Psoas muscle (tissue), 8 donors: ENCODE measurements around the gene GGCT. TPM values are rescaled to one million over a fixed set of nuclear protein-coding genes. Genes with fewer than 3 reads are reported as not detected.
"Not testable (repeated sequence)": the region's sequence is repeated elsewhere in the genome, so short reads cannot be mapped to it uniquely, and the experiment has no call there.

Experiments
- ATAC-seq, 4 donors: fragments of 200-7000 bp; cut with Tn5 transposase; one replicate each; pipeline ENCODE4 v1.9.1; 2020; ENCODE audit warnings: moderate library complexity in 3 of 4, mild to moderate bottlenecking in 2 of 4
- DNase-seq, 2 donors: peaks; one replicate each; pipeline ENCODE4 v3.0.0-alpha.2; 2020
- H3K27ac ChIP-seq: fragments of 200-600 bp; one replicate; pipeline ENCODE4 v1.8.0; 2022
- H3K27me3 ChIP-seq, 3 donors: fragments of 200-600 bp in 1 of 3; one replicate each; pipeline versions ENCODE4 v1.6.1 to v1.8.0; 2013 to 2022; ENCODE audit warnings: low read length in 2 of 3, mild to moderate bottlenecking in 2 of 3, moderate library complexity in 1 of 3; ENCODE audit not compliant: insufficient read depth in 3 of 3
- H3K36me3 ChIP-seq, 2 donors: fragments of 200-600 bp in 1 of 2; one replicate each; pipeline versions ENCODE4 v1.6.1 to v1.8.0; 2013 to 2022; ENCODE audit warnings: low read depth in 1 of 2, mild to moderate bottlenecking in 1 of 2, moderate library complexity in 1 of 2; ENCODE audit not compliant: insufficient read depth in 1 of 2
- H3K4me1 ChIP-seq: fragments of 200-600 bp; one replicate; pipeline ENCODE4 v1.8.0; 2022
- H3K4me3 ChIP-seq: fragments of 200-600 bp; one replicate; pipeline ENCODE4 v1.8.0; 2022; ENCODE audit warnings: mild to moderate bottlenecking
- H3K9me3 ChIP-seq: fragments of 200-600 bp; one replicate; pipeline ENCODE4 v1.8.0; 2022
- WGBS, 3 donors: extraction: QIAGEN DNeasy Blood & Tissue Kit; methylation state at CpG; one replicate each; pipeline versions ENCODE4 v1.1.6 to v1.1.7; 2013; 5-methylcytosine and 5-hydroxymethylcytosine counted together
- intact Hi-C, 2 donors: fragments of 100-400 bp; cut with DNase I; formaldehyde crosslinking; loops; one replicate each; pipeline versions ENCODE4 v1.11.0 to v1.14.2; 2022
- polyA plus RNA-seq, 3 donors: library from polyadenylated mRNA; stranded (reverse); fragments of 200-250 nt; gene quantifications; one replicate each; pipeline ENCODE4 v1.2.3, GENCODE V29; 2013
- total RNA-seq, 4 donors: library from RNA; stranded (reverse); fragmentation: NEBNext Ultra II Directional in 2 of 4; extraction: Animal tissue kit (Norgen Biotek cat#: 25700) in 2 of 4; gene quantifications; one replicate each; pipeline versions ENCODE4 v1.2.1 to v1.2.4, GENCODE V29; 2021 to 2023
- TF ChIP-seq, protein P1 (sequence below): fragments of 200-600 bp; IDR thresholded peaks from one replicate; pipeline ENCODE4 v1.8.0; 2022; ENCODE audit warnings: antibody characterized with exemption
- donor health status: healthy with polysubstance abuse.
- donor health status: DM: no; HTN: no; CAD: no; lungs with moderate emphysema.
- donor health status: Bipolar disorder and iron deficiency.
- donor health status: healthy.
- donor health status: DM: yes; HTN: yes; CAD: no.
- donor health status: DM: no; HTN: no; CAD: no.
- donor health status: DM: no; HTN: no; CAD: no.
- donor health status: DM: yes; HTN: yes; CAD: no.

The GGCT gene
- total and polyA plus RNA-seq, 7 donors, result 16.2 to 55.7 (median 20.6) TPM

GRCh38 chr7:30491417-30491816 is 13.2 kb downstream of the GGCT start:
- ATAC-seq (no peak), DNase-seq (no peak)
- TF ChIP-seq, protein P1, sequence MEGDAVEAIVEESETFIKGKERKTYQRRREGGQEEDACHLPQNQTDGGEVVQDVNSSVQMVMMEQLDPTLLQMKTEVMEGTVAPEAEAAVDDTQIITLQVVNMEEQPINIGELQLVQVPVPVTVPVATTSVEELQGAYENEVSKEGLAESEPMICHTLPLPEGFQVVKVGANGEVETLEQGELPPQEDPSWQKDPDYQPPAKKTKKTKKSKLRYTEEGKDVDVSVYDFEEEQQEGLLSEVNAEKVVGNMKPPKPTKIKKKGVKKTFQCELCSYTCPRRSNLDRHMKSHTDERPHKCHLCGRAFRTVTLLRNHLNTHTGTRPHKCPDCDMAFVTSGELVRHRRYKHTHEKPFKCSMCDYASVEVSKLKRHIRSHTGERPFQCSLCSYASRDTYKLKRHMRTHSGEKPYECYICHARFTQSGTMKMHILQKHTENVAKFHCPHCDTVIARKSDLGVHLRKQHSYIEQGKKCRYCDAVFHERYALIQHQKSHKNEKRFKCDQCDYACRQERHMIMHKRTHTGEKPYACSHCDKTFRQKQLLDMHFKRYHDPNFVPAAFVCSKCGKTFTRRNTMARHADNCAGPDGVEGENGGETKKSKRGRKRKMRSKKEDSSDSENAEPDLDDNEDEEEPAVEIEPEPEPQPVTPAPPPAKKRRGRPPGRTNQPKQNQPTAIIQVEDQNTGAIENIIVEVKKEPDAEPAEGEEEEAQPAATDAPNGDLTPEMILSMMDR, result no peak
- no peaks in the 10 kb centered on the region for H3K4me1 ChIP-seq
- H3K9me3 ChIP-seq, result peaks cover 7% of the 10 kb centered on the region
- no peaks in the 10 kb centered on the region for H3K27me3 ChIP-seq
- intact Hi-C loops, result no loop called here
- no peak overlapping the region for H3K4me3 ChIP-seq
- H3K36me3 ChIP-seq, result peaks cover 0 to 2% of the 10 kb centered on the region in 2 donors
- no peak overlapping the region for H3K27ac ChIP-seq

DNA sequence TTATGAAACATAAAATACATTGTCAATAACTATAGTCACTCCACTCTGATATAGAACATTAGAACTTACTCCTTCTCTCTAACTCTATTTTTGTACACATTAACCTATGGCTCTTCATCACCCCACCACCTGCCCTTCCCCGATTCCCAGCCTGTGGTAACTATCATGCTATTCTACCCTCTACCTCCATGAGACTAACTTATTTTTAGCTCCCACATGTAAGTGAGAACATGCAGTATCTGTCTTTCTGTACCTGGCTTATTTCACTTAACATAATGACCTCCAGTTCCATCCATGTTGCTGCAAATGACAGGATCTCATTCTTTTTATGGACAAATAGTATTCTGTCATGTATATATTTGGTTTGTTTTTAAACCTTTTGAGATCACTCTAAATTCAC is 17.3 kb downstream of the GGCT start:
- H3K9me3 ChIP-seq, result peaks cover 7% of the 10 kb centered on the region
- intact Hi-C loops, result no loop called here
- no peak overlapping the region for H3K4me3 ChIP-seq
- no peaks in the 10 kb centered on the region for H3K4me1 ChIP-seq
- no peaks in the 10 kb centered on the region for H3K36me3 ChIP-seq
- no peaks in the 10 kb centered on the region for H3K27me3 ChIP-seq
- peak in 1 of 4 donors; percentile 32 for ATAC-seq
- WGBS, 3 donors, result 24 to 53% (median 33%) methylated on average over 1 of the region's 1 CpG
- DNase-seq, result no peak
- TF ChIP-seq, protein P1, result no peak
- H3K27ac ChIP-seq, result no peak overlapping the region

DNA sequence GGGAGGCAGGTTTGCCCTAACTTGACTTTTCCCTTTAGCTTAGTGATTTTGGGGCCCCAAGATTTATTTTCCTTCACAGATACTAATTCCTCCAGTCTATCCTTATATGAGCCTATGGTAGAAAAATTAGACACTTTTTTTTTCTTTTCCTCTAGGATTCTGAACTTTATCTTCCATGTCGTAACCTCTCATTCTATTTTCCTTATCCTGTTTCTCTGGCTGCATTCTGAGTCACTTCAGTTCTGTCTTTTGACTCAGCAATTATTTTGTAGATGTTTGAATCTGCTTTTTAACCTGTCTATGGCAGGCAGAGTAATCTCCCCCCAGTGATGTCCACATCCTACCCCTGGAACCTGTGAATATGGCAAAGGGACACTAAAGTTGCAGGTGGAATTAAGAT is 19.0 kb downstream of the GGCT start:
- H3K4me3 ChIP-seq, result no peak overlapping the region
- intact Hi-C loops, result no loop called here
- 86 to 100% (median 98%) methylated on average over 1 of the region's 1 CpG for WGBS, 3 donors

DNA sequence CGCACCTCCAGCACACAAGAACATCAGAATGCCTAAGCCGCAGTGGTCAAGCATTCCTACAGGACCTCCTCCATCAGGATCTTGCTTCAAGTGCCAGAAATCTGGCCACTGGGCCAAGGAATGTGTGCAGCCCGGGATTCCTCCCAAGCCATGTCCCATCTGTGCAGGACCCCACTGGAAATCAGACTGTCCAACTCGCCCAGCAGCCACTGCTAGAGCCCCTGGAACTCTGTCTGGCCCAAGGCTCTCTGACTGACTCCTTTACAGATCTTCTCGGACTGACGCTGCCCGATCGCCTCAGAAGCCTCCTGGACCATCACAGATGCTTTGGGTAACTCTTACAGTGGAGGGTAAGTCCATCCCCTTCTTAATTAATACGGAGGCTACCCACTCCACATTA is 23.2 kb downstream of the GGCT start:
- ATAC-seq, H3K4me3 ChIP-seq, H3K36me3 ChIP-seq, H3K9me3 ChIP-seq, H3K27me3 ChIP-seq, DNase-seq, intact Hi-C loops, H3K27ac ChIP-seq: not testable (repeated sequence)
- H3K4me1 ChIP-seq, result peaks cover 10% of the 10 kb centered on the region
- WGBS, 3 donors, result 82 to 93% (median 90%) methylated on average over 9 of the region's 9 CpGs

More for the DNA sequence above, 19.0 kb downstream of the GGCT start:
- Histone ChIP-seq H3K27me3 (no peaks in the 10 kb centered on the region), H3K4me1 (no peaks in the 10 kb centered on the region), H3K36me3 (no peaks in the 10 kb centered on the region), H3K9me3 (no peaks in the 10 kb centered on the region), H3K27ac (no peak overlapping the region)
- ATAC-seq, result no peak
- no peak for DNase-seq
- TF ChIP-seq, protein P1, result no peak

- no peak for ATAC-seq
These were observed 25.2 kb downstream of the GGCT start for GRCh38 chr7:30479202-30480120.

More at GRCh38 chr7:30479202-30480120, 25.2 kb downstream of the GGCT start:
- no peaks in the 10 kb centered on the region for H3K9me3 ChIP-seq
- TF ChIP-seq, protein P1, result no peak
- H3K36me3 ChIP-seq, result no peaks in the 10 kb centered on the region
- WGBS, 3 donors, result 78 to 85% (median 80%) methylated on average over 14 of the region's 14 CpGs
- DNase-seq, result no peak
- peaks cover 20% of the 10 kb centered on the region for H3K4me1 ChIP-seq
- peak overlapping the region; percentile 92 for H3K4me3 ChIP-seq
- no peaks in the 10 kb centered on the region for H3K27me3 ChIP-seq
- peak overlapping the region; percentile 88 for H3K27ac ChIP-seq
- intact Hi-C loops, result loop anchor here in 1 of 2 donors (2.0 kb wide), 1 partner anchor 25 kb away; the partner anchor contains the start of gene GGCT
